ENCODE data around the gene WARS2.
A peak's percentile ranks its signal among the peaks of the same experiment; 100 is the strongest.

Gene WARS2

GRCh38 chr1:119086830-119087229, 53.6 kb downstream of the WARS2 start:
- DNase-seq (ENCODE audit: low read depth): no peak
- TF ChIP-seq CTCF (conservative IDR thresholded peaks at IDR 0.05; ENCODE audit: low read depth, low read length): no peak

GRCh38 chr1:119084798-119085197, 55.7 kb downstream of the WARS2 start:
- no peak for TF ChIP-seq CTCF (conservative IDR thresholded peaks at IDR 0.05; ENCODE audit: low read depth, low read length)
- DNase-seq (ENCODE audit: low read depth): no peak
- no peak overlapping the region for H3K4me3 ChIP-seq (ENCODE audit: low read length)

More at GRCh38 chr1:119086830-119087229, 53.6 kb downstream of the WARS2 start:
- no peak overlapping the region for H3K4me3 ChIP-seq (ENCODE audit: low read length)

- no peak for TF ChIP-seq CTCF (conservative IDR thresholded peaks at IDR 0.05; ENCODE audit: low read depth, low read length)
- DNase-seq (ENCODE audit: low read depth): no peak
These were observed 56.5 kb downstream of the WARS2 start for GRCh38 chr1:119083980-119084379.

GRCh38 chr1:119083479-119083878, 57.0 kb downstream of the WARS2 start:
- H3K4me3 ChIP-seq (ENCODE audit: low read length): no peak overlapping the region
- DNase-seq (ENCODE audit: low read depth): no peak
- no peak for TF ChIP-seq CTCF (conservative IDR thresholded peaks at IDR 0.05; ENCODE audit: low read depth, low read length)

More at GRCh38 chr1:119083980-119084379, 56.5 kb downstream of the WARS2 start:
- no peak overlapping the region for H3K4me3 ChIP-seq (ENCODE audit: low read length)

GRCh38 chr1:119081700-119082099, 58.8 kb downstream of the WARS2 start:
- no peak for DNase-seq (ENCODE audit: low read depth)
- TF ChIP-seq CTCF (conservative IDR thresholded peaks at IDR 0.05; ENCODE audit: low read depth, low read length): no peak
- H3K4me3 ChIP-seq (ENCODE audit: low read length): no peak overlapping the region

- no peak for TF ChIP-seq CTCF (conservative IDR thresholded peaks at IDR 0.05; ENCODE audit: low read depth, low read length)
- DNase-seq (ENCODE audit: low read depth): no peak
These were observed 59.2 kb downstream of the WARS2 start for GRCh38 chr1:119081267-119081666.

GRCh38 chr1:119080586-119080985, 59.9 kb downstream of the WARS2 start:
- peak; percentile 25 for DNase-seq (ENCODE audit: low read depth)
- TF ChIP-seq CTCF (conservative IDR thresholded peaks at IDR 0.05; ENCODE audit: low read depth, low read length): no peak
- no peak overlapping the region for H3K4me3 ChIP-seq (ENCODE audit: low read length)

More at GRCh38 chr1:119081267-119081666, 59.2 kb downstream of the WARS2 start:
- H3K4me3 ChIP-seq (ENCODE audit: low read length): no peak overlapping the region

All from retinal pigment epithelial cell (primary cell).